ENCODE results near the gene RALGDS. TPM values are rescaled to one million over a fixed set of nuclear protein-coding genes. Genes with fewer than 3 reads are reported as not detected.

RALGDS gene
- total RNA-seq, 2 experiments from 2014 or later: 23.8 to 28.2 TPM

DNA sequence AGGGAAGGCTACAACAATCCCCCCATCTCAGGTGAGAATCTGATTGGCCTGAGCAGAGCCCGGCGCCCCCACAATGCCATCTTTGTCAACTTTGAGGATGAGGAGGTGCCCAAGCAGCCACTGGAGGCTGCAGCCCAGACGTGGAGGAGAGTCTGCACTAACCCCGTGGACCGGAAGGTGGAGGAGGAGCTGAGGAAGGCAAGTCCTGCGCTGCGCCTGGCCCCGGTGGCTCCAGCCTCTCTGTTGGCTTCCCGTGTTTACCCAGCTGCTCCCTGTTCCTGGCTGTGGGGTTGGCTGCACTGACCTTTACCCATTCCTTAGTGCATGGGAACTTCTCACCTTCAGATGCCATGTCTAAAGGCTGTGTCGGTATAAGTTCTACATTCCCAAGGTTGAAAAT is 70.3 kb downstream of the RALGDS start:
- ChIA-PET CTCF (ENCODE audit: unreplicated experiment) (no interaction called here), POLR2A (no interaction called here)
- BruUV-seq (replicated peaks): no TSS peak
- Histone ChIP-seq H3K79me2 (ENCODE audit: insufficient read depth, low read depth, low read length) (no peaks in the 10 kb centered on the region), H3K36me3 (ENCODE audit: insufficient read depth, low read length) (peaks cover 81% of the 10 kb centered on the region), H3K4me1 (ENCODE audit: insufficient read depth, low read length, poor library complexity, severe bottlenecking) (no peaks in the 10 kb centered on the region), H3K4me2 (ENCODE audit: low read length) (no peak overlapping the region), H3K27ac (ENCODE audit: low read depth, low read length, poor library complexity, severe bottlenecking) (no peak overlapping the region), H3K4me3 (ENCODE audit: low read depth, low read length, poor library complexity, severe bottlenecking) (no peak overlapping the region), H4K20me1 (ENCODE audit: insufficient read depth, low read length) (no peaks in the 10 kb centered on the region), H3K9me3 (ENCODE audit: low read length) (no peaks in the 10 kb centered on the region), H2AFZ (ENCODE audit: low read length) (no peak overlapping the region), H3K9me2 (ENCODE audit: insufficient read depth, low read length) (no peaks in the 10 kb centered on the region)
- TF ChIP-seq, protein P1, sequence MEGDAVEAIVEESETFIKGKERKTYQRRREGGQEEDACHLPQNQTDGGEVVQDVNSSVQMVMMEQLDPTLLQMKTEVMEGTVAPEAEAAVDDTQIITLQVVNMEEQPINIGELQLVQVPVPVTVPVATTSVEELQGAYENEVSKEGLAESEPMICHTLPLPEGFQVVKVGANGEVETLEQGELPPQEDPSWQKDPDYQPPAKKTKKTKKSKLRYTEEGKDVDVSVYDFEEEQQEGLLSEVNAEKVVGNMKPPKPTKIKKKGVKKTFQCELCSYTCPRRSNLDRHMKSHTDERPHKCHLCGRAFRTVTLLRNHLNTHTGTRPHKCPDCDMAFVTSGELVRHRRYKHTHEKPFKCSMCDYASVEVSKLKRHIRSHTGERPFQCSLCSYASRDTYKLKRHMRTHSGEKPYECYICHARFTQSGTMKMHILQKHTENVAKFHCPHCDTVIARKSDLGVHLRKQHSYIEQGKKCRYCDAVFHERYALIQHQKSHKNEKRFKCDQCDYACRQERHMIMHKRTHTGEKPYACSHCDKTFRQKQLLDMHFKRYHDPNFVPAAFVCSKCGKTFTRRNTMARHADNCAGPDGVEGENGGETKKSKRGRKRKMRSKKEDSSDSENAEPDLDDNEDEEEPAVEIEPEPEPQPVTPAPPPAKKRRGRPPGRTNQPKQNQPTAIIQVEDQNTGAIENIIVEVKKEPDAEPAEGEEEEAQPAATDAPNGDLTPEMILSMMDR (conservative IDR thresholded peaks at IDR 0.05; ENCODE audit: low read length): no peak
- TF ChIP-seq EZH2phosphoT487 (IDR thresholded peaks at IDR 0.05; ENCODE audit: borderline replicate concordance, low read depth, low read length): no peak
- intact Hi-C loops (cut with micrococcal nuclease; ENCODE audit: unreplicated experiment): no loop called here
- no peak for DNase-seq (ENCODE audit: low spot score)

DNA sequence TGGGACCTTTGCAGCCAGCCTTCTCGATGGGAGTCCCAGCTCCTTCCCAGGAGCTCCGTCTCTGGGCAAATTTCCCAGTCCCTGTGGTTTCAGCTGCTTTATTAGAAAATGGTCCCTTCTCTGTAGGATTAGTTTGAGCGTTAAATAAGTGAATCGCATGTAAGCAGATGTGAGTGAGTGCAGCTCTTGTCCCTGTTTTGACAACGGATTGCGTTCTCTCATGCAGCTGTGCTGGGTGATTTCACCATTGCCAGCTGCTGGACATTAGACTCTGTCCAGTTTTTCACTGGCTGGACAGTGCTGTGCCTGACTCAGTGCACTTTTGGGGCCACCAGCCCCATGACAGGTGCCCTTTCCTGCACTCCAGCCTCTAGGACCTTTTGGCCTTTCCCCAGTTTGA is 70.9 kb downstream of the RALGDS start:
- BruUV-seq (replicated peaks): no TSS peak
- Histone ChIP-seq H3K79me2 (ENCODE audit: insufficient read depth, low read depth, low read length) (no peaks in the 10 kb centered on the region), H2AFZ (ENCODE audit: low read length) (no peak overlapping the region), H3K36me3 (ENCODE audit: insufficient read depth, low read length) (peaks cover 87% of the 10 kb centered on the region), H3K4me1 (ENCODE audit: insufficient read depth, low read length, poor library complexity, severe bottlenecking) (no peaks in the 10 kb centered on the region), H3K27ac (ENCODE audit: low read depth, low read length, poor library complexity, severe bottlenecking) (no peak overlapping the region), H3K9me3 (ENCODE audit: low read length) (no peaks in the 10 kb centered on the region), H3K4me3 (ENCODE audit: low read depth, low read length, poor library complexity, severe bottlenecking) (no peak overlapping the region), H3K9me2 (ENCODE audit: insufficient read depth, low read length) (no peaks in the 10 kb centered on the region), H4K20me1 (ENCODE audit: insufficient read depth, low read length) (no peaks in the 10 kb centered on the region), H3K4me2 (ENCODE audit: low read length) (no peak overlapping the region)
- ChIA-PET POLR2A (no interaction called here), CTCF (ENCODE audit: unreplicated experiment) (no interaction called here)
- intact Hi-C loops (cut with micrococcal nuclease; ENCODE audit: unreplicated experiment): no loop called here
- TF ChIP-seq, protein P1 (conservative IDR thresholded peaks at IDR 0.05; ENCODE audit: low read length): no peak
- TF ChIP-seq EZH2phosphoT487 (IDR thresholded peaks at IDR 0.05; ENCODE audit: borderline replicate concordance, low read depth, low read length): no peak
- no peak for DNase-seq (ENCODE audit: low spot score)

DNA sequence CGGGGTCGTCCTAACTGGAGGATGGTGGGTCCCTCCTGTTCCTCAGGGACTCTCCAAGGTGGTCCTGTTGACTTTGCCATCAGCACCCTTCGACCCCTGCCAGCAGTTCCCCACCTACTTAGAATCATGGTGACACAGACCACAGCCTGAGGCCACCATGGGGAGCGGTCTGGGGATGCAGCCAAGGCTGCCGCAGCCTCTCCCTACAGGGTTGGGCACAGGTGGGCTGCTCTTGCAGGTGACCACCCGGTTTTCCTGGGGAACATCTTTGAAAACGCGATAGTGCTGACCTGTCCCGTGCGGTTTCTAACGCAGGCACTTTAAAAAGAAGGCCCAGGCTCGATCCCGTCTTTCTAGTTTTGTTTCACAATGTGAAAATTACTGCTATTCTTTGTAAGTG is 72.0 kb downstream of the RALGDS start:
- no peaks in the 10 kb centered on the region for H3K9me2 ChIP-seq (ENCODE audit: insufficient read depth, low read length)
- POLR2A ChIA-PET: no interaction called here
- no peaks in the 10 kb centered on the region for H3K9me3 ChIP-seq (ENCODE audit: low read length)
- no TSS peak for BruUV-seq (replicated peaks)
- no peaks in the 10 kb centered on the region for H4K20me1 ChIP-seq (ENCODE audit: insufficient read depth, low read length)
- CTCF ChIA-PET (ENCODE audit: unreplicated experiment): no interaction called here
- TF ChIP-seq EZH2phosphoT487 (IDR thresholded peaks at IDR 0.05; ENCODE audit: borderline replicate concordance, low read depth, low read length): no peak
- TF ChIP-seq, protein P1 (conservative IDR thresholded peaks at IDR 0.05; ENCODE audit: low read length): no peak
- DNase-seq (ENCODE audit: low spot score): no peak
- no peak overlapping the region for H2AFZ ChIP-seq (ENCODE audit: low read length)
- intact Hi-C loops (cut with micrococcal nuclease; ENCODE audit: unreplicated experiment): no loop called here
- no peaks in the 10 kb centered on the region for H3K4me1 ChIP-seq (ENCODE audit: insufficient read depth, low read length, poor library complexity, severe bottlenecking)
- H3K4me2 ChIP-seq (ENCODE audit: low read length): no peak overlapping the region
- no peak overlapping the region for H3K4me3 ChIP-seq (ENCODE audit: low read depth, low read length, poor library complexity, severe bottlenecking)
- H3K79me2 ChIP-seq (ENCODE audit: insufficient read depth, low read depth, low read length): no peaks in the 10 kb centered on the region
- peaks cover 87% of the 10 kb centered on the region for H3K36me3 ChIP-seq (ENCODE audit: insufficient read depth, low read length)
- H3K27ac ChIP-seq (ENCODE audit: low read depth, low read length, poor library complexity, severe bottlenecking): no peak overlapping the region

All from OCI-LY7 (cell line).